PFSK-1 (cell line): ENCODE data around the gene LMTK3.

Experiments
- FOXP2 ChIP-seq: optimal IDR thresholded peaks from 2 replicates; pipeline ENCODE3; 2011; ENCODE audit warnings: borderline replicate concordance, control low read depth, inconsistent platforms; ENCODE audit not compliant: insufficient read depth; ENCODE audit errors: extremely low read length, extremely low read depth
- POLR2AphosphoS5 ChIP-seq: IDR thresholded peaks from 2 replicates; pipeline ENCODE4 v1.6.1; 2012; ENCODE audit warnings: low read depth, mild to moderate bottlenecking, control low read depth, low read length, moderate library complexity
- REST ChIP-seq, 2 experiments: IDR thresholded peaks; 2 replicates each; pipeline versions ENCODE4 v1.6.1 to v1.8.0; 2011 to 2012; ENCODE audit warnings: low read depth in 2 of 2, low read length in 2 of 2, control low read depth in 1 of 2, inconsistent platforms in 1 of 2, mild to moderate bottlenecking in 1 of 2, moderate library complexity in 1 of 2; ENCODE audit not compliant: insufficient read depth in 1 of 2
- SIN3A ChIP-seq: IDR thresholded peaks from 2 replicates; pipeline ENCODE4 v1.6.1; 2012; ENCODE audit warnings: mild to moderate bottlenecking, low read length, moderate library complexity, borderline replicate concordance; ENCODE audit not compliant: insufficient read depth
- TAF1 ChIP-seq: IDR thresholded peaks from 2 replicates; pipeline ENCODE4 v1.6.1; 2012; ENCODE audit warnings: low read length, control low read depth, borderline replicate concordance; ENCODE audit not compliant: insufficient read depth

Gene LMTK3

GRCh38 chr19:48484931-48485612 lies 26.6 kb downstream of the LMTK3 start:
- TF ChIP-seq SIN3A (no peak), POLR2AphosphoS5 (no peak), FOXP2 (no peak), REST (IDR thresholded peaks at IDR 0.05; ENCODE audit: insufficient read depth in 1 of 2, low read depth in 2 of 2, low read length in 2 of 2) (no peak), TAF1 (no peak)

DNA sequence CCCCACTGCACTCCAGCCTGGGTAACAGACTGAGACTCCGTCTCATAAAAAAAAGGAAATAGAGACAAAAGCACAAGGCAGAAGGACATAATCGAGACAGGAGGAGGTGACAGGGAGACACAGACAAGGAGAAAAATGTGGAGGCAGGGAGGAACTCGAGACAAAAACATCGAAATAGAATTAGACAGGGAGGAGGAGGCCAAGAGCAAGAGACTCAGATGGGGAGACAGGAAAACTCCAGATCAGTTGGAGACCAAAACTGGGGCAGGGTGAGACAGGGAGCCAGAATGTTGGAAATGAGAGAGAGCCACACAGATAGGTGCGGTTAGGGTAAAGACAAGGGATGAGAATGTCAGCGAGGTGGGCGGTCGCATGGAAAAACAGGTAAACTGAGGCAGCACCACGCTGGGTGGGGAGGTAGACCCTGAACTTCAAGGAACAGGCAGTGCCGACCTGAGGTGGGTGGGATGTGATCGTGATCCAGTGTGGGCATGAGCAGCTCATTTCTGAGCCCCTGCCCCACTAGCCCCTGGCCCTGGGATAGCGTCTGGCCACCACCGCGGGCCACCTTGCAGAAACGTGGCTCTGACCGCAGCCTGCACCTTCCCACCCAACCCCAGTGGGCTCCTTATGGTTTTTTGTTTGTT lies 27.3 kb downstream of the LMTK3 start:
- no peak; the same call in 1 of the 2 replicates for TF ChIP-seq POLR2AphosphoS5
- no peak for TF ChIP-seq SIN3A
- no peak for TF ChIP-seq TAF1
- TF ChIP-seq REST (IDR thresholded peaks at IDR 0.05; ENCODE audit: insufficient read depth in 1 of 2, low read depth in 2 of 2, low read length in 2 of 2) = no peak
- no peak for TF ChIP-seq FOXP2

GRCh38 chr19:48483301-48483700 lies 28.3 kb downstream of the LMTK3 start:
- TF ChIP-seq SIN3A = no peak
- TF ChIP-seq REST (IDR thresholded peaks at IDR 0.05; ENCODE audit: insufficient read depth in 1 of 2, low read depth in 2 of 2, low read length in 2 of 2) = no peak
- no peak for TF ChIP-seq TAF1
- TF ChIP-seq POLR2AphosphoS5 = no peak
- no peak for TF ChIP-seq FOXP2

DNA sequence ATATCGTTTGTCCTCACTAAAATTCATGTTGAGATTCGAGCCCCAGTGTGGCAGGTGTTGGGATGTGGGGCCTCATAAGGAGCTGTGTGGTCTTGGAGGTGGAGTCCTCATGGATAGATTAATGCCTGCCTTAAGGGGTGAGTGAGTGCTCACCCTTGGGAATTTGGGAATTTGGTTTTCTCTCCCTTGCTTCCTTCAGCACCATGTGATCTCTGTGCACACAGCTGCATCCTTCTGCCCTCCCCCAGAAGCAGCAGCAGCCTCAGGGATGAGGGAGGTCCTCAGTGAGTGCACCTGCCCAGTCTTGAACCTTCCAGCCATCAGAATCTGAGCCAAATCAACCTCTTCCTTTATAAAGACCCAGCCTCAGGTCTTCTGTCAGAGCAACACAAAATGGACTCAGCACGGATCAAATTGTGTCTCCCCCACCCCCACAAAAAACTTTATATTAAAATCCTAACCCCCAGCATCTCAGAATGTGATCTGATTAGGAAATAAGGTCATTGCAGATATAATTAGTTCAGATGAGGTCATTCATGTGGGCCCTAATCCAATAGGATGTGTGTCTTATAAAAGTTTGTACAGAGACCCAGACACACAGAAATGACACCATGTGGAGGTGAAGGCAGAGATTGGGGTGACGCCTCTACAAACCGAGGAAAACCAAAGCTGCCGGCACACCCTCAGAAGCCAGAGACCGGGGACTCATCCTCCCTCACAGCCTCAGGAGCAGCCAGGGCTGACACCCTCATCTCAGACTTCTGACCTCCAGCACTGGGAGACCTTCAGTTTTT lies 29.6 kb downstream of the LMTK3 start:
- TF ChIP-seq SIN3A (no peak), POLR2AphosphoS5 (no peak; the same call in 1 of the 2 replicates), FOXP2 (no peak), REST (IDR thresholded peaks at IDR 0.05; ENCODE audit: insufficient read depth in 1 of 2, low read depth in 2 of 2, low read length in 2 of 2) (no peak), TAF1 (no peak)
